Prostate gland (tissue), 2 donors: ENCODE results near the gene SYCE3.

Experiments
- CTCF ChIP-seq, 4 experiments: fragments of 200-600 bp in 2 of 4; fragments of 450-650 bp in 2 of 4; sonication (generic) in 2 of 4; IDR thresholded peaks; 1 replicate in 3 of 4; 2 replicates in 1 of 4; pipeline ENCODE4 v1.5.1; 2016 to 2019; ENCODE audit warnings: antibody characterized with exemption in 4 of 4, mild to moderate bottlenecking in 2 of 4, moderate library complexity in 2 of 4
- POLR2A ChIP-seq: fragments of 450-650 bp; IDR thresholded peaks from one replicate; pipeline ENCODE4 v1.6.1; 2016; ENCODE audit warnings: antibody characterized with exemption, mild to moderate bottlenecking

- TF ChIP-seq POLR2A = no peak
- TF ChIP-seq CTCF (IDR thresholded peaks at IDR 0.05) = no peak
These were observed 46.9 kb upstream of the SYCE3 start for GRCh38 chr22:50609599-50609998.
